ENCODE results near the gene PARM1. TPM values are rescaled to one million over a fixed set of nuclear protein-coding genes. Genes with fewer than 3 reads are reported as not detected.
A peak's percentile ranks its signal among the peaks of the same experiment; 100 is the strongest.

The PARM1 gene
- total RNA-seq, 1 donor from 2014 or later = 22.4 TPM

- Mint-ChIP-seq H3K27ac (no peak overlapping the region), H3K4me3 (no peak overlapping the region), H3K36me3 (no peaks in the 10 kb centered on the region), H3K9me3 (peaks cover 5% of the 10 kb centered on the region), H3K4me1 (ENCODE audit: unreplicated experiment) (peaks cover 3% of the 10 kb centered on the region), H3K27me3 (no peaks in the 10 kb centered on the region)
- TF ChIP-seq CTCF (conservative IDR thresholded peaks at IDR 0.05) = peak; percentile 49
- DNase-seq (ENCODE audit: extremely low spot score, unreplicated experiment) = no peak
Measured at GRCh38 chr4:75048208-75048879, 115.4 kb downstream of the PARM1 start.

GRCh38 chr4:75051431-75051830 lies 118.5 kb downstream of the PARM1 start:
- Mint-ChIP-seq H3K36me3 (no peaks in the 10 kb centered on the region), H3K4me3 (no peak overlapping the region), H3K27ac (no peak overlapping the region), H3K4me1 (ENCODE audit: unreplicated experiment) (peaks cover under 1% of the 10 kb centered on the region), H3K9me3 (no peaks in the 10 kb centered on the region), H3K27me3 (no peaks in the 10 kb centered on the region)
- DNase-seq (ENCODE audit: extremely low spot score, unreplicated experiment) = no peak
- no peak for TF ChIP-seq CTCF (conservative IDR thresholded peaks at IDR 0.05)

GRCh38 chr4:75053352-75053751 lies 120.4 kb downstream of the PARM1 start:
- no peaks in the 10 kb centered on the region for H3K9me3 Mint-ChIP-seq

GRCh38 chr4:75054078-75054477 lies 121.2 kb downstream of the PARM1 start:
- no peaks in the 10 kb centered on the region for H3K4me1 Mint-ChIP-seq (ENCODE audit: unreplicated experiment)
- H3K27me3 Mint-ChIP-seq = no peaks in the 10 kb centered on the region
- no peak for TF ChIP-seq CTCF (conservative IDR thresholded peaks at IDR 0.05)
- H3K4me3 Mint-ChIP-seq = no peak overlapping the region
- no peaks in the 10 kb centered on the region for H3K36me3 Mint-ChIP-seq
- H3K9me3 Mint-ChIP-seq = no peaks in the 10 kb centered on the region
- no peak overlapping the region for H3K27ac Mint-ChIP-seq
- no peak for DNase-seq (ENCODE audit: extremely low spot score, unreplicated experiment)

More at GRCh38 chr4:75053352-75053751, 120.4 kb downstream of the PARM1 start:
- Mint-ChIP-seq H3K27me3 (no peaks in the 10 kb centered on the region), H3K36me3 (no peaks in the 10 kb centered on the region), H3K27ac (no peak overlapping the region), H3K4me3 (no peak overlapping the region), H3K4me1 (ENCODE audit: unreplicated experiment) (no peaks in the 10 kb centered on the region)
- TF ChIP-seq CTCF (conservative IDR thresholded peaks at IDR 0.05) = no peak
- no peak for DNase-seq (ENCODE audit: extremely low spot score, unreplicated experiment)

- no peak for TF ChIP-seq CTCF (conservative IDR thresholded peaks at IDR 0.05)
- Mint-ChIP-seq H3K27ac (peak overlapping the region; percentile 16), H3K27me3 (no peaks in the 10 kb centered on the region), H3K36me3 (no peaks in the 10 kb centered on the region), H3K9me3 (no peaks in the 10 kb centered on the region), H3K4me3 (no peak overlapping the region), H3K4me1 (ENCODE audit: unreplicated experiment) (no peaks in the 10 kb centered on the region)
- DNase-seq (ENCODE audit: extremely low spot score, unreplicated experiment) = no peak
Measured at GRCh38 chr4:75056277-75056676, 123.4 kb downstream of the PARM1 start.
